ENCODE data around the gene PCDHGA3.
"Not testable (repeated sequence)": the region's sequence is repeated elsewhere in the genome, so short reads cannot be mapped to it uniquely, and the experiment has no call there.

The PCDHGA3 gene

GRCh38 chr5:141328231-141328630 lies 15.4 kb upstream of the PCDHGA3 start:
- H3K27ac ChIP-seq: no peak overlapping the region
- TF ChIP-seq CTCF (IDR thresholded peaks at IDR 0.05; ENCODE audit: low read depth, low read length, missing control alignments): no peak
- no peak overlapping the region for H3K4me3 ChIP-seq (ENCODE audit: low read depth, low read length)
- no peak for DNase-seq
- H3K36me3 ChIP-seq (replicated peaks): no peaks in the 10 kb centered on the region
- in situ Hi-C loops (cut with HindIII; ENCODE audit: low pct_ligation_motif_present, low sequenced_read_pairs): no loop called here
- no peaks in the 10 kb centered on the region for H3K27me3 ChIP-seq (replicated peaks)

GRCh38 chr5:141330299-141331080 lies 13.1 kb upstream of the PCDHGA3 start, which contains the start of gene PCDHGA1:
TSS of gene PCDHGA1 (plus strand) at chr5:141330514.
- H3K27ac ChIP-seq: no peak within 1 kb of the TSS
- DNase-seq: peak; percentile 66
- H3K4me3 ChIP-seq (ENCODE audit: low read depth, low read length): peak within 1 kb of the TSS; percentile 13
- no peaks in the 10 kb centered on the region for H3K27me3 ChIP-seq (replicated peaks)
- no peaks in the 10 kb centered on the region for H3K36me3 ChIP-seq (replicated peaks)
- TF ChIP-seq CTCF (IDR thresholded peaks at IDR 0.05; ENCODE audit: low read depth, low read length, missing control alignments): peak; percentile 49
- in situ Hi-C loops (cut with HindIII; ENCODE audit: low pct_ligation_motif_present, low sequenced_read_pairs): no loop called here

- H3K4me3 ChIP-seq (ENCODE audit: low read depth, low read length); DNase-seq; in situ Hi-C loops (cut with HindIII; ENCODE audit: low pct_ligation_motif_present, low sequenced_read_pairs); H3K27ac ChIP-seq; H3K36me3 ChIP-seq (replicated peaks); H3K27me3 ChIP-seq (replicated peaks): not testable (repeated sequence)
Observed at GRCh38 chr5:141332571-141332970, 11.1 kb upstream of the PCDHGA3 start.

- in situ Hi-C loops (cut with HindIII; ENCODE audit: low pct_ligation_motif_present, low sequenced_read_pairs): no loop called here
- no peak within 1 kb of the TSS for H3K27ac ChIP-seq
- DNase-seq: peak; percentile 33
- no peaks in the 10 kb centered on the region for H3K27me3 ChIP-seq (replicated peaks)
- no peaks in the 10 kb centered on the region for H3K36me3 ChIP-seq (replicated peaks)
- TF ChIP-seq CTCF (IDR thresholded peaks at IDR 0.05; ENCODE audit: low read depth, low read length, missing control alignments): peak; percentile 54
- H3K4me3 ChIP-seq (ENCODE audit: low read depth, low read length): peak within 1 kb of the TSS; percentile 22
Observed at GRCh38 chr5:141338538-141339306, 4.9 kb upstream of the PCDHGA3 start, which contains the start of gene PCDHGA2. TSS of gene PCDHGA2 (plus strand) at chr5:141338760.

- in situ Hi-C loops (cut with HindIII; ENCODE audit: low pct_ligation_motif_present, low sequenced_read_pairs); H3K4me3 ChIP-seq (ENCODE audit: low read depth, low read length); H3K27me3 ChIP-seq (replicated peaks); H3K36me3 ChIP-seq (replicated peaks); H3K27ac ChIP-seq; DNase-seq: not testable (repeated sequence)
Observed at GRCh38 chr5:141340781-141341354, 2.8 kb upstream of the PCDHGA3 start.

GRCh38 chr5:141342773-141343172 lies 856 bp upstream of the PCDHGA3 start:
- DNase-seq: no peak
- no peak overlapping the region for H3K4me3 ChIP-seq (ENCODE audit: low read depth, low read length)
- in situ Hi-C loops (cut with HindIII; ENCODE audit: low pct_ligation_motif_present, low sequenced_read_pairs): no loop called here
- no peaks in the 10 kb centered on the region for H3K27me3 ChIP-seq (replicated peaks)
- no peak overlapping the region for H3K27ac ChIP-seq
- H3K36me3 ChIP-seq (replicated peaks): no peaks in the 10 kb centered on the region
- TF ChIP-seq CTCF (IDR thresholded peaks at IDR 0.05; ENCODE audit: low read depth, low read length, missing control alignments): no peak
